MM.1S (cell line): ENCODE data around the gene OLFML2B.

Experiments used
- DNase-seq: peaks from one replicate; pipeline ENCODE4 v3.0.0-alpha.2; 2015
- H2AFZ ChIP-seq: fragments of 300-600 bp; sonication (generic); 2 replicates; pipeline ENCODE4 v1.6.0; 2016; ENCODE audit warnings: antibody characterized with exemption, low read length
- H3F3A ChIP-seq: fragments of 300-600 bp; sonication (generic); 2 replicates; pipeline ENCODE4 v1.6.1; 2016; ENCODE audit warnings: mild to moderate bottlenecking, antibody characterized with exemption, low read length, moderate library complexity, mixed read lengths; ENCODE audit not compliant: insufficient read depth
- H3K27ac ChIP-seq: fragments of 300-600 bp; sonication (generic); 2 replicates; pipeline ENCODE4 v1.5.1; 2016; ENCODE audit warnings: mild to moderate bottlenecking, low read length
- H3K27me3 ChIP-seq: fragments of 300-600 bp; sonication (generic); replicated peaks from 2 replicates; pipeline ENCODE4 v1.6.0; 2016; ENCODE audit warnings: low read length; ENCODE audit not compliant: insufficient read depth
- H3K36me3 ChIP-seq: fragments of 300-600 bp; sonication (generic); replicated peaks from 2 replicates; pipeline ENCODE4 v1.6.1; 2016; ENCODE audit warnings: mild to moderate bottlenecking, low read length, mixed read lengths; ENCODE audit not compliant: insufficient read depth
- H3K4me1 ChIP-seq: fragments of 300-600 bp; sonication (generic); 2 replicates; pipeline ENCODE4 v1.6.1; 2016; ENCODE audit warnings: low read length, mixed read lengths
- H3K4me2 ChIP-seq: fragments of 300-600 bp; sonication (generic); 2 replicates; pipeline ENCODE4 v1.6.0; 2016; ENCODE audit warnings: low read depth, low read length
- H3K4me3 ChIP-seq: fragments of 300-600 bp; sonication (generic); 2 replicates; pipeline ENCODE4 v1.5.1; 2016; ENCODE audit warnings: low read length, mixed read lengths
- H3K79me2 ChIP-seq: fragments of 300-600 bp; sonication (generic); 2 replicates; pipeline ENCODE4 v1.6.1; 2016; ENCODE audit warnings: mixed run types, low read length, mixed read lengths
- H3K9ac ChIP-seq: fragments of 300-600 bp; sonication (generic); 2 replicates; pipeline ENCODE4 v1.6.1; 2016; ENCODE audit warnings: low read length, mixed read lengths
- H3K9me2 ChIP-seq: fragments of 300-600 bp; sonication (generic); replicated peaks from 2 replicates; pipeline ENCODE4 v1.6.1; 2016; ENCODE audit warnings: mild to moderate bottlenecking, low read length, mixed read lengths; ENCODE audit not compliant: insufficient read depth
- H3K9me3 ChIP-seq: fragments of 300-600 bp; sonication (generic); replicated peaks from 2 replicates; pipeline ENCODE4 v1.6.1; 2016; ENCODE audit warnings: mild to moderate bottlenecking, low read length, mixed read lengths; ENCODE audit not compliant: insufficient read depth
- H4K20me1 ChIP-seq: fragments of 300-600 bp; sonication (generic); 2 replicates; pipeline ENCODE4 v1.6.1; 2016; ENCODE audit warnings: mild to moderate bottlenecking, low read length, moderate library complexity, mixed read lengths; ENCODE audit not compliant: insufficient read depth
- EZH2 ChIP-seq: fragments of 300-600 bp; sonication (generic); optimal IDR thresholded peaks from 2 replicates; pipeline ENCODE3; 2017; ENCODE audit warnings: low read depth, mild to moderate bottlenecking, antibody characterized with exemption, low read length, mixed read lengths
- EZH2phosphoT487 ChIP-seq: fragments of 300-600 bp; sonication (generic); IDR thresholded peaks from 2 replicates; pipeline ENCODE4 v1.6.1; 2018; ENCODE audit warnings: antibody characterized with exemption, low read length
- TF ChIP-seq, protein P1 (sequence below): fragments of 300-600 bp; sonication (generic); IDR thresholded peaks from 2 replicates; pipeline ENCODE4 v1.5.1; 2016; ENCODE audit warnings: antibody characterized with exemption, low read length, mixed read lengths

The OLFML2B gene

DNA sequence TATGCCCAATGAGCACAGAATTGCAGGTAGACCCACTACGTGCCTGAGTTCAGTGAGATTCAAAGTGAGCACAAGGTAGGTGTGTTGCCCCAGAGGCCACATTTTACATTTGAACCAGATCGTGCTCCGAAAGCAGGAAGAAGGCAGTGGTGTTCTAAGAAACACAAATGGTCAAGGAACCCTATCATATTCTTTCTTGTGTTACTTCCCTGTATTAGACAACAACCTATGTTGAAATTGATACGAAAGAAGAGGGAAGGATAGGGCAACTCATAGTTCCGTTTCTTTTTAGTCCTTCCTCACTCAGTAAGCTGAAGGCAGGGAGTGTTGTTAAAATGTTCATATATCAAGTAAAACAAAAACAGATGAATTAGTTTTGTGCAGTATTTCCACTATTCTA is 33.9 kb downstream of the OLFML2B start:
- Histone ChIP-seq H3K79me2 (no peaks in the 10 kb centered on the region), H3K9me2 (no peaks in the 10 kb centered on the region), H3K9me3 (no peaks in the 10 kb centered on the region), H4K20me1 (no peaks in the 10 kb centered on the region), H3K36me3 (no peaks in the 10 kb centered on the region), H3K4me2 (no peak overlapping the region), H3K9ac (no peak overlapping the region), H3K4me1 (no peaks in the 10 kb centered on the region), H3K4me3 (no peak overlapping the region), H3K27me3 (no peaks in the 10 kb centered on the region), H2AFZ (no peak overlapping the region), H3F3A (no peaks in the 10 kb centered on the region), H3K27ac (no peak overlapping the region)
- no peak for TF ChIP-seq EZH2phosphoT487
- TF ChIP-seq, protein P1, sequence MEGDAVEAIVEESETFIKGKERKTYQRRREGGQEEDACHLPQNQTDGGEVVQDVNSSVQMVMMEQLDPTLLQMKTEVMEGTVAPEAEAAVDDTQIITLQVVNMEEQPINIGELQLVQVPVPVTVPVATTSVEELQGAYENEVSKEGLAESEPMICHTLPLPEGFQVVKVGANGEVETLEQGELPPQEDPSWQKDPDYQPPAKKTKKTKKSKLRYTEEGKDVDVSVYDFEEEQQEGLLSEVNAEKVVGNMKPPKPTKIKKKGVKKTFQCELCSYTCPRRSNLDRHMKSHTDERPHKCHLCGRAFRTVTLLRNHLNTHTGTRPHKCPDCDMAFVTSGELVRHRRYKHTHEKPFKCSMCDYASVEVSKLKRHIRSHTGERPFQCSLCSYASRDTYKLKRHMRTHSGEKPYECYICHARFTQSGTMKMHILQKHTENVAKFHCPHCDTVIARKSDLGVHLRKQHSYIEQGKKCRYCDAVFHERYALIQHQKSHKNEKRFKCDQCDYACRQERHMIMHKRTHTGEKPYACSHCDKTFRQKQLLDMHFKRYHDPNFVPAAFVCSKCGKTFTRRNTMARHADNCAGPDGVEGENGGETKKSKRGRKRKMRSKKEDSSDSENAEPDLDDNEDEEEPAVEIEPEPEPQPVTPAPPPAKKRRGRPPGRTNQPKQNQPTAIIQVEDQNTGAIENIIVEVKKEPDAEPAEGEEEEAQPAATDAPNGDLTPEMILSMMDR = no peak
- DNase-seq = no peak

DNA sequence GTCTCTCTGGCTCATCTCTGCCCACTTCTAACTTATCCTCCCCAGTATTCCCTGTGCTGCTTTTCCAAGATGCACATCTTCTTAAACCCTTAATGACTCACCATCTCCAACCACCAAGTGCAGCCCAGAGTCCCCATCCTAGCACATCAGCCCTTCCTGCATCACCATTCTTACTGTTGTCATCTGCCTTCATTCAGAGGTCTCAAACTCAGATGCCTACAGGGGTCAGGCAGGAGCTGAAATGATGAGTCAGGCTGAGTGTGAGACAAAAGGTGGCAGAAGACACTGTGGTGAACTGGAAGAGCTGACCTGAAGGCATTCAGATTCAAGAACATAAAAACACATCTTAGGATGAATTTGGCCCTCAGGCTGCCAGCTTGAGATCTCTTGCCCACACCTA is 34.6 kb downstream of the OLFML2B start:
- no peaks in the 10 kb centered on the region for H3F3A ChIP-seq
- TF ChIP-seq, protein P1 = no peak
- no peak for TF ChIP-seq EZH2phosphoT487
- no peak for TF ChIP-seq EZH2
- no peak overlapping the region for H3K27ac ChIP-seq
- no peaks in the 10 kb centered on the region for H3K9me3 ChIP-seq
- H3K9me2 ChIP-seq = no peaks in the 10 kb centered on the region
- H3K4me1 ChIP-seq = no peaks in the 10 kb centered on the region
- no peak for DNase-seq
- no peaks in the 10 kb centered on the region for H3K27me3 ChIP-seq
- H3K36me3 ChIP-seq = no peaks in the 10 kb centered on the region
- H4K20me1 ChIP-seq = no peaks in the 10 kb centered on the region
- H3K4me2 ChIP-seq = no peak overlapping the region
- no peaks in the 10 kb centered on the region for H3K79me2 ChIP-seq
- H3K9ac ChIP-seq = no peak overlapping the region
- H2AFZ ChIP-seq = no peak overlapping the region
- no peak overlapping the region for H3K4me3 ChIP-seq

DNA sequence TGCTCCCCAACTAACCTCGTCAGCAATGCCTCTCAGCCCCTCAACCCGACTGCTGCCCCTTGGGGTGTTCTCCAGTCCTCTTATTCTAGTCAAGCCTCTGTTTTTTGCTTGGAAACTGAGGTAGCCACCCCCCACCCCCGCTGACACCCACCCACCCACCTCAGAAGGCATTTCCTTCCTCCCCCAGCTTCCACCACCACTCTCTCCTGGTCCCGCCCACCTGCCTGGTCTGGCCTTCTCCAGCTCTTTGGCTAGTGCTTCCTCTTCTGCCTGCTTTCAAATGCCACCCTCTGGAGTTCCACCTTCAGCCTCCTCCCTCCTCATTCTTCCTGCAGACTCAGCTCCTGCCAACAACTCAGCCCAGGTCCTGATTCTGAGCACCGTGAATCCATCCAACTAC is 35.3 kb downstream of the OLFML2B start:
- Histone ChIP-seq H3K27ac (no peak overlapping the region), H3K9me2 (no peaks in the 10 kb centered on the region), H3K4me3 (no peak overlapping the region), H3K79me2 (no peaks in the 10 kb centered on the region), H2AFZ (no peak overlapping the region), H3F3A (no peaks in the 10 kb centered on the region), H3K9me3 (no peaks in the 10 kb centered on the region), H4K20me1 (no peaks in the 10 kb centered on the region), H3K4me1 (no peaks in the 10 kb centered on the region), H3K9ac (no peak overlapping the region), H3K36me3 (no peaks in the 10 kb centered on the region), H3K27me3 (no peaks in the 10 kb centered on the region), H3K4me2 (no peak overlapping the region)
- no peak for TF ChIP-seq EZH2phosphoT487
- TF ChIP-seq, protein P1 = no peak
- TF ChIP-seq EZH2 = no peak
- no peak for DNase-seq

DNA sequence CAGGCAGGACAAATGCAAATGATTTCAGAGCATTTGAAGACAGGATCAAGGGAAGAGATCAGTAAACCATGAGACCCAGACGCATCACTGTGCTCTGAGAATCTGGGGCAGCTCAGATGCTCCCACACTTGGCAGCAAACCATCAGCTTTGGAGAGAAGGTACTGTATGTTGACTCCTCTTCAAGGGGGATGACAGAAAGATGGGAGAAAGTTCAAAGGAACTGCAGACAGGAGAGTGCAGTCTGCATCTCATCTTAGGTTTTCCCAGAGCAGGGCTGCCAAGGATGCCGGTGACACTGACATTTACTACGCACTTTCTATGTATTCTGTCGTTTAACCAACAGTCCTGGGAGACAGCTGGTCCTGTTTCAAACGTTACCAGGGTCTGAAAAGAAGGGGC is 35.8 kb downstream of the OLFML2B start:
- DNase-seq = no peak
- Histone ChIP-seq H3K4me2 (no peak overlapping the region), H3K9me2 (no peaks in the 10 kb centered on the region), H3K4me1 (no peaks in the 10 kb centered on the region), H3K79me2 (no peaks in the 10 kb centered on the region), H4K20me1 (no peaks in the 10 kb centered on the region), H3K27ac (no peak overlapping the region), H3F3A (no peaks in the 10 kb centered on the region), H3K4me3 (no peak overlapping the region), H3K9me3 (no peaks in the 10 kb centered on the region), H3K9ac (no peak overlapping the region), H2AFZ (no peak overlapping the region), H3K36me3 (no peaks in the 10 kb centered on the region), H3K27me3 (no peaks in the 10 kb centered on the region)
- TF ChIP-seq EZH2 (no peak), EZH2phosphoT487 (no peak)
- TF ChIP-seq, protein P1 = no peak
